Loucy (cell line): ENCODE measurements around the gene PCBP3.
"Not testable (repeated sequence)": the region's sequence is repeated elsewhere in the genome, so short reads cannot be mapped to it uniquely, and the experiment has no call there.

Source experiments
- H2AFZ ChIP-seq: fragments of 200-600 bp; sonication (generic); 2 replicates; pipeline ENCODE4 v1.6.0; 2016; ENCODE audit warnings: antibody characterized with exemption, mild to moderate bottlenecking, low read length, moderate library complexity
- H3F3A ChIP-seq: fragments of 200-600 bp; 2 replicates; pipeline ENCODE4 v1.6.0; 2016; ENCODE audit warnings: antibody characterized with exemption, low read depth, mild to moderate bottlenecking
- H3K27me3 ChIP-seq: fragments of 200-600 bp; sonication (generic); 2 replicates; pipeline ENCODE4 v1.6.1; 2014; ENCODE audit warnings: low read length, mild to moderate bottlenecking; ENCODE audit not compliant: insufficient read depth, poor library complexity, severe bottlenecking
- H3K36me3 ChIP-seq: fragments of 200-600 bp; sonication (generic); 2 replicates; pipeline ENCODE4 v1.6.1; 2016; ENCODE audit warnings: low read length; ENCODE audit not compliant: insufficient read depth
- H3K4me1 ChIP-seq: fragments of 200-600 bp; sonication (generic); 2 replicates; pipeline ENCODE4 v1.5.1; 2014; ENCODE audit warnings: low read length, mild to moderate bottlenecking; ENCODE audit not compliant: insufficient read depth, poor library complexity, severe bottlenecking
- H3K4me2 ChIP-seq: fragments of 200-600 bp; sonication (generic); 2 replicates; pipeline ENCODE4 v1.6.0; 2014; ENCODE audit warnings: antibody characterized with exemption, low read length, low read depth, mild to moderate bottlenecking; ENCODE audit not compliant: poor library complexity, severe bottlenecking
- H3K4me3 ChIP-seq: fragments of 200-600 bp; sonication (generic); 2 replicates; pipeline ENCODE4 v1.5.1; 2014; ENCODE audit warnings: low read length, mild to moderate bottlenecking, mixed read lengths; ENCODE audit not compliant: poor library complexity, severe bottlenecking
- H3K79me2 ChIP-seq: fragments of 200-600 bp; sonication (generic); 2 replicates; pipeline ENCODE4 v1.6.1; 2014; ENCODE audit warnings: low read length; ENCODE audit not compliant: insufficient read depth
- H3K9ac ChIP-seq: fragments of 200-600 bp; sonication (generic); 2 replicates; pipeline ENCODE4 v1.6.0; 2014; ENCODE audit warnings: mild to moderate bottlenecking, low read depth, low read length, moderate library complexity; ENCODE audit not compliant: poor library complexity, severe bottlenecking
- H3K9me2 ChIP-seq: fragments of 200-600 bp; sonication (generic); replicated peaks from 2 replicates; pipeline ENCODE4 v1.6.1; 2016; ENCODE audit warnings: low read depth, low read length, mixed read lengths
- H3K9me3 ChIP-seq: fragments of 200-600 bp; sonication (generic); 2 replicates; pipeline ENCODE4 v1.6.1; 2014; ENCODE audit warnings: mild to moderate bottlenecking, antibody characterized with exemption, low read length, low read depth; ENCODE audit not compliant: insufficient read depth
- H4K20me1 ChIP-seq: fragments of 200-600 bp; sonication (generic); 2 replicates; pipeline ENCODE4 v1.6.0; 2014; ENCODE audit warnings: antibody characterized with exemption, low read length, mild to moderate bottlenecking; ENCODE audit not compliant: insufficient read depth, poor library complexity, severe bottlenecking
- EZH2phosphoT487 ChIP-seq: fragments of 200-600 bp; IDR thresholded peaks from 2 replicates; pipeline ENCODE4 v1.6.1; 2018; ENCODE audit warnings: antibody characterized with exemption, mild to moderate bottlenecking, moderate library complexity, borderline replicate concordance
- TF ChIP-seq, protein P1 (sequence below): fragments of 200-600 bp; sonication (generic); conservative IDR thresholded peaks from 2 replicates; pipeline ENCODE4 v1.5.1; 2014; ENCODE audit warnings: mild to moderate bottlenecking, antibody characterized with exemption, low read length

The PCBP3 gene

GRCh38 chr21:45622416-45623097 is 21.0 kb upstream of the PCBP3 start:
- no peaks in the 10 kb centered on the region for H4K20me1 ChIP-seq

DNA sequence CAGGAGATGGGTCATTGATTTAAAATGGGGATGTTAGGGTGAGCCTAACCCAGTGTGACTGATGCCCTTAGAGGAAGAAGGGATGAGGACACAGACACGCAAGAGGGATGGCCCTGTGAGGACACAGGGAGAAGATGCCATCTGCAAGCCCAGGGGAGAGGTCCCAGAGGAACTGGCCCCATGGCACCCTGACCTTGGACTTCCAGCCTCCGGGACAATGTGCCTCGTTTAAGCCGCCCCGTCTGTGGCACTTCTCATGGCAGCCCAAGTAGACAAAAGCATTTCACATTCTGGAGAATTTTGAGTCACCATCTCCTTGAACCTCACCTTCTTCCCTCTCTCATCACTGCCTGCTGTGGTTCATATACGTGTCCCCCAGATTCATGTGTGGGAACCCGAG is 20.1 kb upstream of the PCBP3 start:
- no peak overlapping the region for H3K9ac ChIP-seq
- no peaks in the 10 kb centered on the region for H3F3A ChIP-seq
- peaks cover 3% of the 10 kb centered on the region for H3K4me1 ChIP-seq
- H3K36me3 ChIP-seq = no peaks in the 10 kb centered on the region
- H2AFZ ChIP-seq = no peak overlapping the region
- no peaks in the 10 kb centered on the region for H4K20me1 ChIP-seq
- H3K4me2 ChIP-seq = no peak overlapping the region
- no peak overlapping the region for H3K4me3 ChIP-seq
- no peak for TF ChIP-seq EZH2phosphoT487
- TF ChIP-seq, protein P1, sequence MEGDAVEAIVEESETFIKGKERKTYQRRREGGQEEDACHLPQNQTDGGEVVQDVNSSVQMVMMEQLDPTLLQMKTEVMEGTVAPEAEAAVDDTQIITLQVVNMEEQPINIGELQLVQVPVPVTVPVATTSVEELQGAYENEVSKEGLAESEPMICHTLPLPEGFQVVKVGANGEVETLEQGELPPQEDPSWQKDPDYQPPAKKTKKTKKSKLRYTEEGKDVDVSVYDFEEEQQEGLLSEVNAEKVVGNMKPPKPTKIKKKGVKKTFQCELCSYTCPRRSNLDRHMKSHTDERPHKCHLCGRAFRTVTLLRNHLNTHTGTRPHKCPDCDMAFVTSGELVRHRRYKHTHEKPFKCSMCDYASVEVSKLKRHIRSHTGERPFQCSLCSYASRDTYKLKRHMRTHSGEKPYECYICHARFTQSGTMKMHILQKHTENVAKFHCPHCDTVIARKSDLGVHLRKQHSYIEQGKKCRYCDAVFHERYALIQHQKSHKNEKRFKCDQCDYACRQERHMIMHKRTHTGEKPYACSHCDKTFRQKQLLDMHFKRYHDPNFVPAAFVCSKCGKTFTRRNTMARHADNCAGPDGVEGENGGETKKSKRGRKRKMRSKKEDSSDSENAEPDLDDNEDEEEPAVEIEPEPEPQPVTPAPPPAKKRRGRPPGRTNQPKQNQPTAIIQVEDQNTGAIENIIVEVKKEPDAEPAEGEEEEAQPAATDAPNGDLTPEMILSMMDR = no peak
- H3K9me3 ChIP-seq = no peaks in the 10 kb centered on the region
- H3K79me2 ChIP-seq = no peaks in the 10 kb centered on the region
- no peaks in the 10 kb centered on the region for H3K9me2 ChIP-seq
- H3K27me3 ChIP-seq = no peaks in the 10 kb centered on the region

More at GRCh38 chr21:45622416-45623097, 21.0 kb upstream of the PCBP3 start:
- Histone ChIP-seq H3K4me3 (no peak overlapping the region), H3F3A (no peaks in the 10 kb centered on the region), H3K27me3 (no peaks in the 10 kb centered on the region), H3K9me3 (no peaks in the 10 kb centered on the region), H3K79me2 (no peaks in the 10 kb centered on the region), H3K4me2 (no peak overlapping the region), H3K9ac (no peak overlapping the region), H3K9me2 (no peaks in the 10 kb centered on the region), H3K4me1 (peaks cover 3% of the 10 kb centered on the region), H2AFZ (no peak overlapping the region), H3K36me3 (no peaks in the 10 kb centered on the region)
- TF ChIP-seq, protein P1 = no peak
- no peak for TF ChIP-seq EZH2phosphoT487

DNA sequence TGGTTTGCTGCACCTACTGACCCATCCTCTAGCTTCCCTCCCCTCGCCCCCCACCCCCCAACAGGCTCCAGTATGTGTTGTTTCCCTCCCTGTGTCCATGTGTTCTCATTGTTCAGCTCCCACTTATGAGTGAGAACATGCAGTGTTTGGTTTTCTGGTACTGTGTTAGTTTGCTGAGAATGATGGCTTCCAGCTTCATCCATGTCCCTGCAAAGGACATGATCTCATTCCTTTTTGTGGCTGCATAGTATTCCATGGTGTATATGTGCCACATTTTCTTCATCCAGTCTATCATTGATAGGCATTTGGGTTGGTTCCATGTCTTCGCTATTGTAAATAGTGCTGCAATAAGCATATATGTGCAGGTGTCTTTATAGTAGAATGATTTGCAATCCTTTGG is 17.4 kb upstream of the PCBP3 start:
- not testable (repeated sequence) for H3K36me3 ChIP-seq, H2AFZ ChIP-seq, H3K79me2 ChIP-seq, H3K4me1 ChIP-seq, H3K9ac ChIP-seq, H3K4me2 ChIP-seq, H3K9me3 ChIP-seq, H3K9me2 ChIP-seq, H3F3A ChIP-seq, H4K20me1 ChIP-seq, H3K27me3 ChIP-seq, H3K4me3 ChIP-seq
